Measurements from ENCODE around the gene PRKD1. TPM values are rescaled to one million over a fixed set of nuclear protein-coding genes. Genes with fewer than 3 reads are reported as not detected.
"Not testable (repeated sequence)": the region's sequence is repeated elsewhere in the genome, so short reads cannot be mapped to it uniquely, and the experiment has no call there.

Gene PRKD1
- total RNA-seq, 1 experiment from 2014 or later: 9.7 TPM

GRCh38 chr14:29783556-29783955 lies 144.1 kb downstream of the PRKD1 start:
- BruUV-seq (replicated peaks): no TSS peak
- TF ChIP-seq CTCF (IDR thresholded peaks at IDR 0.05; ENCODE audit: unreplicated experiment): no peak
- Mint-ChIP-seq H3K27me3 (ENCODE audit: unreplicated experiment) (no peaks in the 10 kb centered on the region), H3K27ac (ENCODE audit: unreplicated experiment) (no peak overlapping the region), H3K4me3 (ENCODE audit: low read depth, unreplicated experiment) (no peak overlapping the region), H3K36me3 (ENCODE audit: insufficient read depth, unreplicated experiment) (no peaks in the 10 kb centered on the region), H3K9me3 (ENCODE audit: low read depth, unreplicated experiment) (peaks cover 2% of the 10 kb centered on the region), H3K4me1 (ENCODE audit: low read depth, unreplicated experiment) (no peaks in the 10 kb centered on the region)
- DNase-seq: no peak
- CTCF ChIA-PET: no interaction called here
- intact Hi-C loops (cut with micrococcal nuclease; ENCODE audit: unreplicated experiment): no loop called here

GRCh38 chr14:29782041-29782440 lies 145.6 kb downstream of the PRKD1 start:
- Mint-ChIP-seq H3K27ac (ENCODE audit: unreplicated experiment) (no peak overlapping the region), H3K9me3 (ENCODE audit: low read depth, unreplicated experiment) (peaks cover 6% of the 10 kb centered on the region), H3K4me3 (ENCODE audit: low read depth, unreplicated experiment) (no peak overlapping the region), H3K36me3 (ENCODE audit: insufficient read depth, unreplicated experiment) (no peaks in the 10 kb centered on the region), H3K27me3 (ENCODE audit: unreplicated experiment) (no peaks in the 10 kb centered on the region), H3K4me1 (ENCODE audit: low read depth, unreplicated experiment) (no peaks in the 10 kb centered on the region)
- BruUV-seq (replicated peaks): no TSS peak
- DNase-seq: no peak
- CTCF ChIA-PET: no interaction called here
- no peak for TF ChIP-seq CTCF (IDR thresholded peaks at IDR 0.05; ENCODE audit: unreplicated experiment)
- intact Hi-C loops (cut with micrococcal nuclease; ENCODE audit: unreplicated experiment): no loop called here

- BruUV-seq (replicated peaks); H3K27me3 Mint-ChIP-seq (ENCODE audit: unreplicated experiment): not testable (repeated sequence)
These were observed 150.5 kb downstream of the PRKD1 start for GRCh38 chr14:29777142-29777541.

GRCh38 chr14:29773990-29774389 lies 153.7 kb downstream of the PRKD1 start:
- peaks cover 14% of the 10 kb centered on the region for H3K9me3 Mint-ChIP-seq (ENCODE audit: low read depth, unreplicated experiment)
- no peaks in the 10 kb centered on the region for H3K36me3 Mint-ChIP-seq (ENCODE audit: insufficient read depth, unreplicated experiment)
- BruUV-seq (replicated peaks): no TSS peak
- H3K27ac Mint-ChIP-seq (ENCODE audit: unreplicated experiment): no peak overlapping the region
- TF ChIP-seq CTCF (IDR thresholded peaks at IDR 0.05; ENCODE audit: unreplicated experiment): no peak
- no peaks in the 10 kb centered on the region for H3K4me1 Mint-ChIP-seq (ENCODE audit: low read depth, unreplicated experiment)
- no peak for DNase-seq
- intact Hi-C loops (cut with micrococcal nuclease; ENCODE audit: unreplicated experiment): no loop called here
- H3K27me3 Mint-ChIP-seq (ENCODE audit: unreplicated experiment): no peaks in the 10 kb centered on the region
- H3K4me3 Mint-ChIP-seq (ENCODE audit: low read depth, unreplicated experiment): no peak overlapping the region
- CTCF ChIA-PET: interaction anchor here (0.7 kb wide), 1 partner anchor 72 kb away, joined by 7 read pairs; no protein-coding TSS in a partner anchor

More at GRCh38 chr14:29777142-29777541, 150.5 kb downstream of the PRKD1 start:
- H3K4me3 Mint-ChIP-seq (ENCODE audit: low read depth, unreplicated experiment); H3K27ac Mint-ChIP-seq (ENCODE audit: unreplicated experiment); H3K4me1 Mint-ChIP-seq (ENCODE audit: low read depth, unreplicated experiment); H3K36me3 Mint-ChIP-seq (ENCODE audit: insufficient read depth, unreplicated experiment); intact Hi-C loops (cut with micrococcal nuclease; ENCODE audit: unreplicated experiment); DNase-seq; CTCF ChIA-PET: not testable (repeated sequence)
- H3K9me3 Mint-ChIP-seq (ENCODE audit: low read depth, unreplicated experiment): peaks cover 12% of the 10 kb centered on the region

- Mint-ChIP-seq H3K27me3 (ENCODE audit: unreplicated experiment) (no peaks in the 10 kb centered on the region), H3K27ac (ENCODE audit: unreplicated experiment) (no peak overlapping the region), H3K9me3 (ENCODE audit: low read depth, unreplicated experiment) (no peaks in the 10 kb centered on the region), H3K4me3 (ENCODE audit: low read depth, unreplicated experiment) (no peak overlapping the region), H3K4me1 (ENCODE audit: low read depth, unreplicated experiment) (no peaks in the 10 kb centered on the region), H3K36me3 (ENCODE audit: insufficient read depth, unreplicated experiment) (no peaks in the 10 kb centered on the region)
- TF ChIP-seq CTCF (IDR thresholded peaks at IDR 0.05; ENCODE audit: unreplicated experiment): no peak
- no peak for DNase-seq
- no TSS peak for BruUV-seq (replicated peaks)
- intact Hi-C loops (cut with micrococcal nuclease; ENCODE audit: unreplicated experiment): no loop called here
- CTCF ChIA-PET: interaction anchor here (0.6 kb wide), 2 partner anchors 65 to 1563 kb away, joined by 3 read pairs; no protein-coding TSS in a partner anchor
These were observed 164.2 kb downstream of the PRKD1 start for GRCh38 chr14:29763342-29763858.

Data from Calu3 (cell line).